IMR-90 (cell line): ENCODE data around the gene SH2D7. TPM values are rescaled to one million over a fixed set of nuclear protein-coding genes. Genes with fewer than 3 reads are reported as not detected.

ENCODE experiments used
- ATAC-seq: fragments of 200-7000 bp; cut with Tn5 transposase; 2 replicates; pipeline ENCODE4 v1.9.1; 2020; ENCODE audit warnings: low read depth, mild to moderate bottlenecking, moderate library complexity
- BruUV-seq: library from RNA; stranded (reverse); fragments of 400-500 nt; replicated peaks from 2 replicates; lab custom pipeline; 2021; lab: Mats Ljungman, UMichigan
- CTCF ChIA-PET: fragments of 300-600 bp; formaldehyde crosslinking; extraction: SDS; loops from one replicate; lab custom pipeline; 2021; ENCODE audit warnings: antibody characterized with exemption; lab: Yijun Ruan, JAX
- POLR2A ChIA-PET: fragments of 300-600 bp; sonication (Branson Sonifier 250); formaldehyde crosslinking; loops from one replicate; lab custom pipeline; 2022; ENCODE audit warnings: antibody characterized with exemption; ENCODE audit not compliant: unreplicated experiment; lab: Charles Lee
- DNase-seq: peaks from one replicate; pipeline ENCODE4 v3.0.0; 2013
- H2AFZ ChIP-seq: replicated peaks from 2 replicates; pipeline ENCODE3; 2013; ENCODE audit warnings: low read length, mild to moderate bottlenecking; ENCODE audit not compliant: poor library complexity
- H2AK5ac ChIP-seq: 2 replicates; pipeline ENCODE4 v1.6.1; 2013; ENCODE audit warnings: low read depth, low read length, inconsistent platforms
- H2AK9ac ChIP-seq: replicated peaks from 2 replicates; pipeline ENCODE3; 2013; ENCODE audit warnings: mild to moderate bottlenecking, low read depth, low read length, moderate library complexity; ENCODE audit not compliant: poor library complexity
- H2BK120ac ChIP-seq: 2 replicates; pipeline ENCODE4 v1.6.1; 2013; ENCODE audit warnings: low read depth, low read length, inconsistent platforms
- H2BK15ac ChIP-seq: 3 replicates; pipeline ENCODE4 v1.6.1; 2013; ENCODE audit warnings: low read depth, low read length, inconsistent platforms
- H2BK20ac ChIP-seq: 2 replicates; pipeline ENCODE4 v1.6.1; 2013; ENCODE audit warnings: low read depth, mild to moderate bottlenecking, inconsistent platforms, low read length, moderate library complexity
- H2BK5ac ChIP-seq: 2 replicates; pipeline ENCODE4 v1.6.1; 2013; ENCODE audit warnings: mild to moderate bottlenecking, low read depth, low read length, inconsistent platforms; ENCODE audit not compliant: poor library complexity, severe bottlenecking
- H3K14ac ChIP-seq: replicated peaks from 2 replicates; pipeline ENCODE4 v1.6.1; 2013; ENCODE audit warnings: low read depth, low read length, inconsistent platforms
- H3K18ac ChIP-seq: 2 replicates; pipeline ENCODE4 v1.6.1; 2013; ENCODE audit warnings: low read depth, low read length, control low read depth
- H3K23ac ChIP-seq: 2 replicates; pipeline ENCODE4 v1.6.1; 2013; ENCODE audit warnings: low read depth, low read length, inconsistent platforms
- H3K27ac ChIP-seq: 2 replicates; pipeline ENCODE4 v1.5.1; 2013; ENCODE audit warnings: mild to moderate bottlenecking, control low read depth, low read length; ENCODE audit not compliant: insufficient read depth
- H3K27me3 ChIP-seq: 2 replicates; pipeline ENCODE4 v1.6.1; 2013; ENCODE audit warnings: low read length; ENCODE audit not compliant: control insufficient read depth, insufficient read depth
- H3K36me3 ChIP-seq: 2 replicates; pipeline ENCODE4 v1.6.1; 2013; ENCODE audit warnings: low read length, mixed read lengths; ENCODE audit not compliant: control insufficient read depth, insufficient read depth
- H3K4ac ChIP-seq: 2 replicates; pipeline ENCODE4 v1.6.1; 2013; ENCODE audit warnings: low read depth, low read length, inconsistent platforms
- H3K4me1 ChIP-seq: 2 replicates; pipeline ENCODE4 v1.6.1; 2013; ENCODE audit warnings: low read length, mixed read lengths; ENCODE audit not compliant: control insufficient read depth, insufficient read depth
- H3K4me2 ChIP-seq: 2 replicates; pipeline ENCODE4 v1.6.1; 2013; ENCODE audit warnings: low read depth, mild to moderate bottlenecking, control low read depth, low read length, moderate library complexity
- H3K4me3 ChIP-seq: 2 replicates; pipeline ENCODE4 v1.5.1; 2013; ENCODE audit warnings: low read depth, mild to moderate bottlenecking, control low read depth, low read length, moderate library complexity; ENCODE audit not compliant: insufficient read depth
- H3K56ac ChIP-seq: 2 replicates; pipeline ENCODE4 v1.6.1; 2013; ENCODE audit warnings: low read length, inconsistent platforms; ENCODE audit not compliant: insufficient read depth; ENCODE audit errors: extremely low read depth
- H3K79me1 ChIP-seq, 2 experiments: 2 replicates each; pipeline ENCODE4 v1.6.1; 2013; ENCODE audit warnings: low read length in 2 of 2, inconsistent platforms in 1 of 2, low read depth in 1 of 2
- H3K9ac ChIP-seq: 2 replicates; pipeline ENCODE4 v1.6.1; 2013; ENCODE audit warnings: low read depth, low read length, control low read depth
- H3K9me1 ChIP-seq: 2 replicates; pipeline ENCODE4 v1.6.1; 2013; ENCODE audit warnings: low read length, inconsistent platforms; ENCODE audit not compliant: insufficient read depth
- H3K9me3 ChIP-seq: 2 replicates; pipeline ENCODE4 v1.6.1; 2013; ENCODE audit warnings: low read length; ENCODE audit not compliant: control insufficient read depth, insufficient read depth
- H4K20me1 ChIP-seq: 2 replicates; pipeline ENCODE4 v1.6.1; 2013; ENCODE audit warnings: low read length, inconsistent platforms; ENCODE audit not compliant: insufficient read depth
- H4K5ac ChIP-seq: 2 replicates; pipeline ENCODE4 v1.6.1; 2013; ENCODE audit warnings: mild to moderate bottlenecking, low read depth, low read length, control low read depth
- H4K8ac ChIP-seq, 2 experiments: 2 replicates each; pipeline ENCODE4 v1.6.1; 2013; ENCODE audit warnings: low read depth in 2 of 2, low read length in 2 of 2, control low read depth in 1 of 2, inconsistent platforms in 1 of 2
- H4K91ac ChIP-seq: 2 replicates; pipeline ENCODE4 v1.6.1; 2013; ENCODE audit warnings: low read depth, low read length, inconsistent platforms; ENCODE audit not compliant: insufficient read depth
- CEBPB ChIP-seq: IDR thresholded peaks from 2 replicates; pipeline ENCODE4 v1.6.1; 2012; ENCODE audit warnings: low read depth, low read length, improper control_type of control experiment
- CHD1 ChIP-seq: IDR thresholded peaks from 2 replicates; pipeline ENCODE4 v1.6.1; 2012; ENCODE audit warnings: low read depth, low read length, improper control_type of control experiment
- MAFK ChIP-seq: IDR thresholded peaks from 2 replicates; pipeline ENCODE4 v1.6.1; 2012; ENCODE audit warnings: low read depth, low read length, improper control_type of control experiment
- MAZ ChIP-seq: IDR thresholded peaks from 2 replicates; pipeline ENCODE4 v1.6.1; 2012; ENCODE audit warnings: low read depth, mild to moderate bottlenecking, low read length, improper control_type of control experiment, moderate library complexity, borderline replicate concordance
- NFE2L2 ChIP-seq: fragments of 150-350 bp; IDR thresholded peaks from 2 replicates; pipeline ENCODE4 v1.6.1; 2016; ENCODE audit warnings: low read depth, mild to moderate bottlenecking, low read length
- RCOR1 ChIP-seq: IDR thresholded peaks from 2 replicates; pipeline ENCODE4 v1.6.1; 2012; ENCODE audit warnings: mild to moderate bottlenecking, low read length, improper control_type of control experiment; ENCODE audit not compliant: insufficient replicate concordance
- WGBS, 2 experiments: methylation state at CpG; one replicate each; pipeline versions ENCODE4 v1.1.5 to v1.1.7; 2013; ENCODE audit warnings: missing lambda C conversion rate in 2 of 2; ENCODE audit not compliant: insufficient read length in 1 of 2; ENCODE audit errors: extremely low coverage in 2 of 2; 5-methylcytosine and 5-hydroxymethylcytosine counted together
- dilution Hi-C: fragments of 300-500 bp; cut with HindIII; formaldehyde crosslinking; loops from one replicate; pipeline ENCODE4 v1.14.3; 2018; ENCODE audit warnings: low sequenced_read_pairs; ENCODE audit not compliant: unreplicated experiment
- in situ Hi-C: fragments of 300-500 bp; cut with MboI; formaldehyde crosslinking; loops from 3 replicates; pipeline ENCODE4 v1.14.3; 2019; ENCODE audit warnings: low sequenced_read_pairs, inconsistent platforms, mixed read lengths
- intact Hi-C: fragments of 100-400 bp; cut with micrococcal nuclease; formaldehyde crosslinking; loops from 2 replicates; pipeline ENCODE4 v1.10.0; 2022
- polyA plus RNA-seq, 3 experiments: library from polyadenylated mRNA; depleted of rRNA; stranded (reverse); fragments of >200 nt; gene quantifications; 2 replicates each; pipeline ENCODE4 v1.2.3, GENCODE V29; 2012; ENCODE audit warnings: low replicate concordance in 1 of 3
- total RNA-seq: library from RNA; depleted of rRNA; stranded (reverse); fragments of >200 nt; gene quantifications from 2 replicates; pipeline ENCODE4 v1.2.3, GENCODE V29; 2012

The SH2D7 gene
- total and polyA plus RNA-seq, 2 of the 4 experiments (the other 2 are of a cell fraction) = not detected

- WGBS, 2 experiments = no CpG with 5 or more reads among the region's 2 CpGs
- H3K27me3 ChIP-seq = no peaks in the 10 kb centered on the region
- no peak overlapping the region for H3K9ac ChIP-seq
- no peaks in the 10 kb centered on the region for H3K36me3 ChIP-seq
- no peak overlapping the region for H3K27ac ChIP-seq
- no peak for ATAC-seq
- H2AK9ac ChIP-seq = no peak overlapping the region
- peaks cover 3% of the 10 kb centered on the region; the same call in 1 of the 2 replicates for H3K4me1 ChIP-seq
- no peak overlapping the region for H3K4me2 ChIP-seq
- no peak overlapping the region for H3K18ac ChIP-seq
- no peak overlapping the region for H2BK120ac ChIP-seq
- no peak overlapping the region for H2BK15ac ChIP-seq
- no peaks in the 10 kb centered on the region for H3K9me3 ChIP-seq
- dilution Hi-C loops = no loop called here
- no peak overlapping the region for H2AFZ ChIP-seq
- H3K56ac ChIP-seq = no peak overlapping the region
- H3K79me1 ChIP-seq = no peaks in the 10 kb centered on the region
- ChIA-PET POLR2A (no interaction called here), CTCF (no interaction called here)
- no peak overlapping the region for H3K4me3 ChIP-seq
- no peak overlapping the region for H2BK20ac ChIP-seq
- no peak for DNase-seq
- H2BK5ac ChIP-seq = no peak overlapping the region
- TF ChIP-seq CHD1 (no peak), MAZ (no peak), MAFK (no peak), CEBPB (no peak), RCOR1 (no peak), NFE2L2 (no peak)
- no TSS peak for BruUV-seq
- no peak overlapping the region for H3K4ac ChIP-seq
- intact Hi-C loops = loop anchor here (5.0 kb wide), 1 partner anchor 108 kb away; no protein-coding TSS in a partner anchor
- no peaks in the 10 kb centered on the region for H3K9me1 ChIP-seq
- no peak overlapping the region for H4K5ac ChIP-seq
- 0 out of 2 replicates have a peak, but pooled peaks cover 6% of the 10 kb centered on the region for H4K20me1 ChIP-seq
- in situ Hi-C loops = no loop called here
- no peak overlapping the region for H3K14ac ChIP-seq
- no peak overlapping the region for H4K91ac ChIP-seq
- no peak overlapping the region for H4K8ac ChIP-seq
- no peak overlapping the region for H2AK5ac ChIP-seq
- no peak overlapping the region for H3K23ac ChIP-seq
Measured at GRCh38 chr15:78133801-78134200, 41.4 kb downstream of the SH2D7 start.
